ENCODE data around the gene AFF1. TPM values are rescaled to one million over a fixed set of nuclear protein-coding genes. Genes with fewer than 3 reads are reported as not detected.
"Not testable (repeated sequence)": the region's sequence is repeated elsewhere in the genome, so short reads cannot be mapped to it uniquely, and the experiment has no call there.

Gene AFF1
- total RNA-seq, 2 experiments from 2014 or later, result 42.3 to 67.5 TPM

GRCh38 chr4:87058356-87059073 lies 123.7 kb downstream of the AFF1 start:
- Mint-ChIP-seq H3K36me3 (peaks cover 25% of the 10 kb centered on the region), H3K9me3 (ENCODE audit: low read depth) (no peaks in the 10 kb centered on the region), H3K4me3 (no peak overlapping the region), H3K27me3 (no peaks in the 10 kb centered on the region), H3K27ac (no peak overlapping the region), H3K4me1 (peaks cover 53% of the 10 kb centered on the region)
- ATAC-seq (peak; percentile 67), DNase-seq (peak; percentile 50)
- CTCF ChIA-PET, result interaction anchor here (1.0 to 1.4 kb wide), 2 partner anchors 14 to 35 kb away, joined by 3 read pairs; no protein-coding TSS in a partner anchor

GRCh38 chr4:87060957-87061356 lies 126.1 kb downstream of the AFF1 start:
- CTCF ChIA-PET, result no interaction called here

GRCh38 chr4:87065021-87065420 lies 130.2 kb downstream of the AFF1 start:
- ATAC-seq (no peak), DNase-seq (no peak)
- no peaks in the 10 kb centered on the region for H3K9me3 Mint-ChIP-seq (ENCODE audit: low read depth)
- H3K27ac Mint-ChIP-seq, result no peak overlapping the region
- H3K4me3 Mint-ChIP-seq, result no peak overlapping the region
- CTCF ChIA-PET, result interaction anchor here (0.7 to 1.0 kb wide), 2 partner anchors 39 to 403 kb away, joined by 4 read pairs; no protein-coding TSS in a partner anchor
- H3K4me1 Mint-ChIP-seq, result peaks cover 12% of the 10 kb centered on the region
- H3K36me3 Mint-ChIP-seq, result peaks cover 14% of the 10 kb centered on the region
- H3K27me3 Mint-ChIP-seq, result no peaks in the 10 kb centered on the region

More at GRCh38 chr4:87060957-87061356, 126.1 kb downstream of the AFF1 start:
- H3K9me3 Mint-ChIP-seq (ENCODE audit: low read depth), result no peaks in the 10 kb centered on the region
- ATAC-seq (peak; percentile 52), DNase-seq (no peak)
- H3K27me3 Mint-ChIP-seq, result no peaks in the 10 kb centered on the region
- H3K4me3 Mint-ChIP-seq, result no peak overlapping the region
- no peak overlapping the region for H3K27ac Mint-ChIP-seq
- H3K36me3 Mint-ChIP-seq, result peaks cover 29% of the 10 kb centered on the region
- H3K4me1 Mint-ChIP-seq, result peaks cover 39% of the 10 kb centered on the region

GRCh38 chr4:87066403-87067123 lies 131.8 kb downstream of the AFF1 start:
- CTCF ChIA-PET, result no interaction called here
- Mint-ChIP-seq H3K9me3 (ENCODE audit: low read depth) (no peaks in the 10 kb centered on the region), H3K36me3 (peaks cover 14% of the 10 kb centered on the region), H3K27ac (no peak overlapping the region), H3K4me1 (peaks cover 5% of the 10 kb centered on the region), H3K27me3 (no peaks in the 10 kb centered on the region), H3K4me3 (no peak overlapping the region)
- ATAC-seq (no peak), DNase-seq (no peak)

GRCh38 chr4:87067124-87067885 lies 132.5 kb downstream of the AFF1 start:
- Mint-ChIP-seq H3K27me3 (no peaks in the 10 kb centered on the region), H3K4me1 (peaks cover 6% of the 10 kb centered on the region), H3K36me3 (peaks cover 13% of the 10 kb centered on the region), H3K27ac (no peak overlapping the region), H3K4me3 (no peak overlapping the region), H3K9me3 (ENCODE audit: low read depth) (no peaks in the 10 kb centered on the region)
- CTCF ChIA-PET, result interaction anchor here (1.5 kb wide), 1 partner anchor 26 kb away, joined by 4 read pairs; no protein-coding TSS in a partner anchor
- no peak for DNase-seq
- ATAC-seq, result no peak

GRCh38 chr4:87068583-87069021 lies 133.8 kb downstream of the AFF1 start:
- H3K4me1 Mint-ChIP-seq, result peaks cover 14% of the 10 kb centered on the region
- no peaks in the 10 kb centered on the region for H3K9me3 Mint-ChIP-seq (ENCODE audit: low read depth)
- CTCF ChIA-PET, result interaction anchor here (1.5 kb wide), 1 partner anchor 25 kb away, joined by 4 read pairs; no protein-coding TSS in a partner anchor
- DNase-seq (no peak), ATAC-seq (no peak)
- peaks cover 10% of the 10 kb centered on the region for H3K36me3 Mint-ChIP-seq
- H3K4me3 Mint-ChIP-seq, result no peak overlapping the region
- no peak overlapping the region for H3K27ac Mint-ChIP-seq
- no peaks in the 10 kb centered on the region for H3K27me3 Mint-ChIP-seq

GRCh38 chr4:87069037-87069742 lies 134.4 kb downstream of the AFF1 start:
- DNase-seq (no peak), ATAC-seq (no peak)
- peaks cover 18% of the 10 kb centered on the region for H3K4me1 Mint-ChIP-seq
- H3K27me3 Mint-ChIP-seq, result no peaks in the 10 kb centered on the region
- H3K27ac Mint-ChIP-seq, result no peak overlapping the region
- peaks cover 6% of the 10 kb centered on the region for H3K36me3 Mint-ChIP-seq
- H3K4me3 Mint-ChIP-seq, result no peak overlapping the region
- CTCF ChIA-PET, result interaction anchor here (1.4 to 1.5 kb wide), 2 partner anchors 10 to 24 kb away, joined by 3 to 4 read pairs; no protein-coding TSS in a partner anchor
- H3K9me3 Mint-ChIP-seq (ENCODE audit: low read depth), result no peaks in the 10 kb centered on the region

- DNase-seq (no peak), ATAC-seq (no peak)
- Mint-ChIP-seq H3K4me3 (no peak overlapping the region), H3K9me3 (ENCODE audit: low read depth) (no peaks in the 10 kb centered on the region), H3K4me1 (peaks cover 30% of the 10 kb centered on the region), H3K36me3 (no peaks in the 10 kb centered on the region), H3K27ac (no peak overlapping the region), H3K27me3 (no peaks in the 10 kb centered on the region)
- CTCF ChIA-PET, result interaction anchor here (0.9 kb wide), 1 partner anchor 22 kb away, joined by 3 read pairs; no protein-coding TSS in a partner anchor
These were observed 136.6 kb downstream of the AFF1 start for GRCh38 chr4:87071401-87071800.

- not testable (repeated sequence) for H3K27me3 Mint-ChIP-seq; H3K9me3 Mint-ChIP-seq (ENCODE audit: low read depth); DNase-seq; H3K4me3 Mint-ChIP-seq; H3K27ac Mint-ChIP-seq; ATAC-seq; H3K36me3 Mint-ChIP-seq
- H3K4me1 Mint-ChIP-seq, result peaks cover 30% of the 10 kb centered on the region
- CTCF ChIA-PET, result interaction anchor here (1.0 kb wide), 1 partner anchor 150 kb away, joined by 3 read pairs; no protein-coding TSS in a partner anchor
These were observed 137.7 kb downstream of the AFF1 start for GRCh38 chr4:87072545-87072944.

GRCh38 chr4:87073199-87074120 lies 138.6 kb downstream of the AFF1 start:
- Mint-ChIP-seq H3K36me3 (peaks cover 2% of the 10 kb centered on the region), H3K27ac (peak overlapping the region; percentile 71), H3K4me3 (peak overlapping the region; percentile 68), H3K9me3 (ENCODE audit: low read depth) (no peaks in the 10 kb centered on the region), H3K4me1 (peaks cover 30% of the 10 kb centered on the region), H3K27me3 (no peaks in the 10 kb centered on the region)
- DNase-seq (peak; percentile 86), ATAC-seq (peak; percentile 95)
- CTCF ChIA-PET, result interaction anchor here (0.6 to 1.5 kb wide), 6 partner anchors 14 to 151 kb away, joined by 3 to 7 read pairs (median 4); no protein-coding TSS in a partner anchor

- peak overlapping the region; percentile 68 for H3K4me3 Mint-ChIP-seq
- no peaks in the 10 kb centered on the region for H3K27me3 Mint-ChIP-seq
- ATAC-seq (peak; percentile 34), DNase-seq (no peak)
- CTCF ChIA-PET, result interaction anchor here (0.7 to 1.5 kb wide), 5 partner anchors 14 to 152 kb away, joined by 3 to 7 read pairs (median 4); no protein-coding TSS in a partner anchor
- H3K36me3 Mint-ChIP-seq, result peaks cover 2% of the 10 kb centered on the region
- no peaks in the 10 kb centered on the region for H3K9me3 Mint-ChIP-seq (ENCODE audit: low read depth)
- H3K27ac Mint-ChIP-seq, result peak overlapping the region; percentile 71
- H3K4me1 Mint-ChIP-seq, result peaks cover 30% of the 10 kb centered on the region
These were observed 139.3 kb downstream of the AFF1 start for GRCh38 chr4:87074121-87074488.

- Mint-ChIP-seq H3K36me3 (peaks cover 5% of the 10 kb centered on the region), H3K9me3 (ENCODE audit: low read depth) (no peaks in the 10 kb centered on the region), H3K4me3 (no peak overlapping the region), H3K27ac (no peak overlapping the region), H3K27me3 (no peaks in the 10 kb centered on the region), H3K4me1 (peaks cover 35% of the 10 kb centered on the region)
- CTCF ChIA-PET, result interaction anchor here (1.2 kb wide), 1 partner anchor 69 kb away, joined by 3 read pairs; no protein-coding TSS in a partner anchor
- DNase-seq, result no peak
- ATAC-seq, result no peak
These were observed 141.1 kb downstream of the AFF1 start for GRCh38 chr4:87075876-87076275.

Data from activated CD8-positive, alpha-beta memory T cell treated with anti-CD3 and anti-CD28 coated beads, Interleukin-2, amount 10 ng/mL, durations not matched to agents 7 days and 5 days (primary cell).